HEK293 (cell line): ENCODE results near the gene TRMT5.
A peak's percentile ranks its signal among the peaks of the same experiment; 100 is the strongest.

Source experiments
- CTCF ChIA-PET: fragments of 350-600 bp; formaldehyde crosslinking; extraction: SDS; loops from one replicate; lab custom pipeline; 2021; ENCODE audit warnings: antibody characterized with exemption; lab: Yijun Ruan, JAX
- POLR2A ChIA-PET: fragments of 300-600 bp; formaldehyde crosslinking; extraction: SDS; loops from one replicate; lab custom pipeline; 2020; ENCODE audit warnings: antibody characterized with exemption, inconsistent platforms; lab: Yijun Ruan, JAX
- H3K27ac ChIP-seq: fragments of 200-500 bp; sonication (Bioruptor generic); 2 replicates; pipeline ENCODE4 v1.5.1; 2014; ENCODE audit warnings: low read depth, low read length, control low read depth, inconsistent platforms; ENCODE audit errors: extremely low read depth
- H3K36me3 ChIP-seq, 2 experiments: fragments of 200-500 bp in 1 of 2; sonication (Bioruptor generic) in 1 of 2; 1 replicate in 1 of 2; 2 replicates in 1 of 2; pipeline ENCODE4 v1.5.1; 2014 to 2017; ENCODE audit warnings: inconsistent platforms in 2 of 2, low read length in 2 of 2; ENCODE audit not compliant: control insufficient read depth in 2 of 2, insufficient read depth in 1 of 2
- H3K4me1 ChIP-seq: fragments of 200-500 bp; sonication (Bioruptor generic); 2 replicates; pipeline ENCODE4 v1.5.1; 2014; ENCODE audit warnings: mild to moderate bottlenecking, low read length, inconsistent platforms; ENCODE audit not compliant: control insufficient read depth, insufficient read depth
- H3K4me3 ChIP-seq: 2 replicates; pipeline ENCODE4 v1.5.1; 2011; ENCODE audit warnings: low read depth, mild to moderate bottlenecking, control low read depth, low read length, moderate library complexity
- H3K9me3 ChIP-seq: fragments of 200-500 bp; sonication (Bioruptor generic); 2 replicates; pipeline ENCODE4 v1.5.1; 2014; ENCODE audit warnings: low read depth, low read length, inconsistent platforms; ENCODE audit not compliant: control insufficient read depth, insufficient read depth
- PRDM1 ChIP-seq: fragments of 450-650 bp; formaldehyde crosslinking; IDR thresholded peaks from 2 replicates; pipeline ENCODE4; 2016; ENCODE audit warnings: missing biosample characterization, missing genetic modification characterization
- ZBTB8A ChIP-seq: fragments of 450-650 bp; formaldehyde crosslinking; IDR thresholded peaks from 2 replicates; pipeline ENCODE4 v1.5.1; 2016; ENCODE audit warnings: missing biosample characterization, missing genetic modification characterization
- ZFP41 ChIP-seq: fragments of 450-650 bp; formaldehyde crosslinking; IDR thresholded peaks from 2 replicates; pipeline ENCODE4 v1.5.1; 2016; ENCODE audit warnings: missing biosample characterization, missing genetic modification characterization, borderline replicate concordance
- ZNF133 ChIP-seq: fragments of 450-650 bp; formaldehyde crosslinking; IDR thresholded peaks from 2 replicates; pipeline ENCODE4 v1.5.1; 2016; ENCODE audit warnings: missing biosample characterization, missing genetic modification characterization
- ZNF148 ChIP-seq: fragments of 450-650 bp; formaldehyde crosslinking; IDR thresholded peaks from 2 replicates; pipeline ENCODE4 v1.5.0; 2017; ENCODE audit warnings: missing biosample characterization, missing genetic modification characterization, borderline replicate concordance
- ZNF169 ChIP-seq: fragments of 450-650 bp; formaldehyde crosslinking; IDR thresholded peaks from 2 replicates; pipeline ENCODE4 v1.5.1; 2016; ENCODE audit warnings: missing biosample characterization, missing genetic modification characterization
- ZNF175 ChIP-seq: fragments of 450-650 bp; formaldehyde crosslinking; IDR thresholded peaks from 2 replicates; pipeline ENCODE4 v1.5.1; 2016; ENCODE audit warnings: missing biosample characterization, missing genetic modification characterization
- ZNF2 ChIP-seq: fragments of 450-650 bp; formaldehyde crosslinking; IDR thresholded peaks from 2 replicates; pipeline ENCODE4 v1.5.1; 2016; ENCODE audit warnings: missing biosample characterization, missing genetic modification characterization
- ZNF221 ChIP-seq: fragments of 450-650 bp; formaldehyde crosslinking; IDR thresholded peaks from 2 replicates; pipeline ENCODE4 v1.5.1; 2017; ENCODE audit warnings: missing biosample characterization, missing genetic modification characterization, borderline replicate concordance
- ZNF302 ChIP-seq: fragments of 450-650 bp; formaldehyde crosslinking; IDR thresholded peaks from 2 replicates; pipeline ENCODE4 v1.5.1; 2016; ENCODE audit warnings: missing biosample characterization, missing genetic modification characterization, low read depth
- ZNF37A ChIP-seq: fragments of 450-650 bp; IDR thresholded peaks from 2 replicates; pipeline ENCODE4 v1.5.1; 2018; ENCODE audit warnings: missing biosample characterization, missing genetic modification characterization
- ZNF513 ChIP-seq: fragments of 450-650 bp; IDR thresholded peaks from 2 replicates; pipeline ENCODE4 v1.5.1; 2018; ENCODE audit warnings: missing biosample characterization, missing genetic modification characterization
- ZNF530 ChIP-seq: fragments of 450-650 bp; formaldehyde crosslinking; IDR thresholded peaks from 2 replicates; pipeline ENCODE4 v1.5.1; 2016; ENCODE audit warnings: low read depth, missing biosample characterization, missing genetic modification characterization
- ZNF585B ChIP-seq: fragments of 450-650 bp; formaldehyde crosslinking; IDR thresholded peaks from 2 replicates; pipeline ENCODE4 v1.5.1; 2016; ENCODE audit warnings: missing biosample characterization, missing genetic modification characterization
- ZNF621 ChIP-seq: fragments of 450-650 bp; formaldehyde crosslinking; IDR thresholded peaks from 2 replicates; pipeline ENCODE4 v1.5.1; 2017; ENCODE audit warnings: missing biosample characterization, missing genetic modification characterization
- ZNF639 ChIP-seq: fragments of 450-650 bp; formaldehyde crosslinking; IDR thresholded peaks from 2 replicates; pipeline ENCODE4 v1.5.1; 2016; ENCODE audit warnings: missing biosample characterization, missing genetic modification characterization
- ZNF654 ChIP-seq: fragments of 450-650 bp; formaldehyde crosslinking; IDR thresholded peaks from 2 replicates; pipeline ENCODE4 v1.5.1; 2016; ENCODE audit warnings: low read depth, missing biosample characterization, missing genetic modification characterization
- TF ChIP-seq, protein P1 (sequence below): fragments of 450-650 bp; formaldehyde crosslinking; IDR thresholded peaks from 2 replicates; pipeline ENCODE4 v1.5.1; 2016; ENCODE audit warnings: missing biosample characterization, missing genetic modification characterization
- TF ChIP-seq, protein P2 (sequence below): fragments of 450-650 bp; formaldehyde crosslinking; IDR thresholded peaks from 2 replicates; pipeline ENCODE4 v1.5.1; 2016; ENCODE audit warnings: missing biosample characterization, missing genetic modification characterization, borderline replicate concordance
- TF ChIP-seq, protein P3 (sequence below): fragments of 450-650 bp; formaldehyde crosslinking; IDR thresholded peaks from 2 replicates; pipeline ENCODE4 v1.5.1; 2016; ENCODE audit warnings: missing biosample characterization, missing genetic modification characterization

The TRMT5 gene

GRCh38 chr14:60974090-60974651, 6.7 kb downstream of the TRMT5 start:
- H3K4me3 ChIP-seq, result no peak overlapping the region
- H3K9me3 ChIP-seq, result no peaks in the 10 kb centered on the region
- no peaks in the 10 kb centered on the region for H3K4me1 ChIP-seq
- ChIA-PET CTCF (no interaction called here), POLR2A (no interaction called here)
- TF ChIP-seq, protein P1, sequence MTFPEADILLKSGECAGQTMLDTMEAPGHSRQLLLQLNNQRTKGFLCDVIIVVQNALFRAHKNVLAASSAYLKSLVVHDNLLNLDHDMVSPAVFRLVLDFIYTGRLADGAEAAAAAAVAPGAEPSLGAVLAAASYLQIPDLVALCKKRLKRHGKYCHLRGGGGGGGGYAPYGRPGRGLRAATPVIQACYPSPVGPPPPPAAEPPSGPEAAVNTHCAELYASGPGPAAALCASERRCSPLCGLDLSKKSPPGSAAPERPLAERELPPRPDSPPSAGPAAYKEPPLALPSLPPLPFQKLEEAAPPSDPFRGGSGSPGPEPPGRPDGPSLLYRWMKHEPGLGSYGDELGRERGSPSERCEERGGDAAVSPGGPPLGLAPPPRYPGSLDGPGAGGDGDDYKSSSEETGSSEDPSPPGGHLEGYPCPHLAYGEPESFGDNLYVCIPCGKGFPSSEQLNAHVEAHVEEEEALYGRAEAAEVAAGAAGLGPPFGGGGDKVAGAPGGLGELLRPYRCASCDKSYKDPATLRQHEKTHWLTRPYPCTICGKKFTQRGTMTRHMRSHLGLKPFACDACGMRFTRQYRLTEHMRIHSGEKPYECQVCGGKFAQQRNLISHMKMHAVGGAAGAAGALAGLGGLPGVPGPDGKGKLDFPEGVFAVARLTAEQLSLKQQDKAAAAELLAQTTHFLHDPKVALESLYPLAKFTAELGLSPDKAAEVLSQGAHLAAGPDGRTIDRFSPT (tag by site-specific recombination), result no peak
- TF ChIP-seq ZNF175 (no peak), ZNF585B (tag by site-specific recombination) (no peak), ZNF2 (tag by site-specific recombination) (no peak), ZNF639 (no peak), ZNF654 (tag by site-specific recombination) (no peak), ZNF221 (tag by site-specific recombination) (no peak), ZNF169 (tag by site-specific recombination) (no peak), PRDM1 (tag by site-specific recombination) (no peak), ZNF37A (tag by site-specific recombination) (no peak), ZNF513 (no peak), ZBTB8A (no peak), ZNF621 (no peak), ZNF302 (no peak)
- TF ChIP-seq, protein P2, sequence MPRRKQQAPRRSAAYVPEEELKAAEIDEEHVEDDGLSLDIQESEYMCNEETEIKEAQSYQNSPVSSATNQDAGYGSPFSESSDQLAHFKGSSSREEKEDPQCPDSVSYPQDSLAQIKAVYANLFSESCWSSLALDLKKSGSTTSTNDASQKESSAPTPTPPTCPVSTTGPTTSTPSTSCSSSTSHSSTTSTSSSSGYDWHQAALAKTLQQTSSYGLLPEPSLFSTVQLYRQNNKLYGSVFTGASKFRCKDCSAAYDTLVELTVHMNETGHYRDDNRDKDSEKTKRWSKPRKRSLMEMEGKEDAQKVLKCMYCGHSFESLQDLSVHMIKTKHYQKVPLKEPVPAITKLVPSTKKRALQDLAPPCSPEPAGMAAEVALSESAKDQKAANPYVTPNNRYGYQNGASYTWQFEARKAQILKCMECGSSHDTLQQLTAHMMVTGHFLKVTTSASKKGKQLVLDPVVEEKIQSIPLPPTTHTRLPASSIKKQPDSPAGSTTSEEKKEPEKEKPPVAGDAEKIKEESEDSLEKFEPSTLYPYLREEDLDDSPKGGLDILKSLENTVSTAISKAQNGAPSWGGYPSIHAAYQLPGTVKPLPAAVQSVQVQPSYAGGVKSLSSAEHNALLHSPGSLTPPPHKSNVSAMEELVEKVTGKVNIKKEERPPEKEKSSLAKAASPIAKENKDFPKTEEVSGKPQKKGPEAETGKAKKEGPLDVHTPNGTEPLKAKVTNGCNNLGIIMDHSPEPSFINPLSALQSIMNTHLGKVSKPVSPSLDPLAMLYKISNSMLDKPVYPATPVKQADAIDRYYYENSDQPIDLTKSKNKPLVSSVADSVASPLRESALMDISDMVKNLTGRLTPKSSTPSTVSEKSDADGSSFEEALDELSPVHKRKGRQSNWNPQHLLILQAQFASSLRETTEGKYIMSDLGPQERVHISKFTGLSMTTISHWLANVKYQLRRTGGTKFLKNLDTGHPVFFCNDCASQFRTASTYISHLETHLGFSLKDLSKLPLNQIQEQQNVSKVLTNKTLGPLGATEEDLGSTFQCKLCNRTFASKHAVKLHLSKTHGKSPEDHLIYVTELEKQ (tag by site-specific recombination), result no peak
- peaks cover 16 to 55% of the 10 kb centered on the region in 2 experiments; a peak in 2 of 3 replicates for H3K36me3 ChIP-seq
- H3K27ac ChIP-seq, result no peak overlapping the region

DNA sequence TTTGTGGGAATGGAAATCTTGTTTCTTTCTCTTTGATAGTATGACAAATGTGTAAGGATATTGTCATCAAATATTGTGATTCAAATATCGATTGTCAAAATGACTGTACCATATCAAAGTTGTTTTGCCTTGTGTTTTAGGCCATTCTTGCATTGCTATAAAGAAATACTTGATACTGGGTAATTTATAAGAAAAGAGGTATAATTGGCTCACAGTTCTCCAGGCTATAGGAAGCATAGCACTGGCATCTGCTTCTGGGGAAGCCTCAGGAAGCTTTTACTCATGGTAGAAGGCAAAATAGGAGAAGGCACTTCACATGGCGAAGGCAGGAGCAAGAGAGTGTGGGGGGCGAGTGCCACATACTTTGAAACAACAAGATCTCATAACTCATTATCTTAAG, 7.8 kb downstream of the TRMT5 start:
- Histone ChIP-seq H3K9me3 (no peaks in the 10 kb centered on the region), H3K36me3 (peaks cover 16 to 47% of the 10 kb centered on the region in 2 experiments; a peak in 2 of 3 replicates), H3K4me3 (no peak overlapping the region), H3K4me1 (peaks cover 3% of the 10 kb centered on the region; the same call in 1 of the 2 replicates), H3K27ac (no peak overlapping the region)
- ChIA-PET CTCF (no interaction called here), POLR2A (no interaction called here)
- TF ChIP-seq ZNF148 (tag by site-specific recombination) (no peak), ZNF133 (tag by site-specific recombination) (peak; percentile 93), ZNF530 (tag by site-specific recombination) (no peak), ZFP41 (tag by site-specific recombination) (no peak)
- TF ChIP-seq, protein P3, sequence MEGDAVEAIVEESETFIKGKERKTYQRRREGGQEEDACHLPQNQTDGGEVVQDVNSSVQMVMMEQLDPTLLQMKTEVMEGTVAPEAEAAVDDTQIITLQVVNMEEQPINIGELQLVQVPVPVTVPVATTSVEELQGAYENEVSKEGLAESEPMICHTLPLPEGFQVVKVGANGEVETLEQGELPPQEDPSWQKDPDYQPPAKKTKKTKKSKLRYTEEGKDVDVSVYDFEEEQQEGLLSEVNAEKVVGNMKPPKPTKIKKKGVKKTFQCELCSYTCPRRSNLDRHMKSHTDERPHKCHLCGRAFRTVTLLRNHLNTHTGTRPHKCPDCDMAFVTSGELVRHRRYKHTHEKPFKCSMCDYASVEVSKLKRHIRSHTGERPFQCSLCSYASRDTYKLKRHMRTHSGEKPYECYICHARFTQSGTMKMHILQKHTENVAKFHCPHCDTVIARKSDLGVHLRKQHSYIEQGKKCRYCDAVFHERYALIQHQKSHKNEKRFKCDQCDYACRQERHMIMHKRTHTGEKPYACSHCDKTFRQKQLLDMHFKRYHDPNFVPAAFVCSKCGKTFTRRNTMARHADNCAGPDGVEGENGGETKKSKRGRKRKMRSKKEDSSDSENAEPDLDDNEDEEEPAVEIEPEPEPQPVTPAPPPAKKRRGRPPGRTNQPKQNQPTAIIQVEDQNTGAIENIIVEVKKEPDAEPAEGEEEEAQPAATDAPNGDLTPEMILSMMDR (tag by site-specific recombination), result no peak
